Stimulated activated naive CD8-positive, alpha-beta T cell treated with anti-CD3 and anti-CD28 coated beads, Interleukin-15, Interleukin-2, amounts not matched to agents 100 U/mL and 50 U/mL, for 24 hours (primary cell): ENCODE results near the gene DOK6.

Source experiments
- ATAC-seq: fragments of 150-1000 bp; cut with Tn5 transposase; one replicate; pipeline ENCODE4 v1.10.0; 2021
- DNase-seq: peaks from one replicate; pipeline ENCODE4 v3.0.0; 2021

Gene DOK6

DNA sequence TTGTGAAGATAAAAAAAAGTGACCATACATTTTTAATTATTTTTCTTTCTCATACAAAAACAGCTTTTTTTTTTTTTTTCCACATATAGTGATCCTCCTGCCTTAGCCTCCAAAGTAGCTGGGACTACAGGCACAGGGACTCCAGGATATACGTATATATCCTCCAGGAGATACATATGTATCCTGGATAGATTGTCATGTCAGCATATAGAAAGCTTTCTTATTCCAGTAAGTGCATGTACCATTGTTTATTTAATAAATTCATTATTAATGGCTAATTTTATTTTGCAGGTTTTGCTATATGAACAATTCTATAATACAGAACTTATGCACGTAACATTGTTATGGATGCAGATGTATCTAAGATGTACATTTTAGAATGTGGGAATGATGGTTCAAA is 138.7 kb downstream of the DOK6 start:
- no peak for ATAC-seq
- DNase-seq = no peak

DNA sequence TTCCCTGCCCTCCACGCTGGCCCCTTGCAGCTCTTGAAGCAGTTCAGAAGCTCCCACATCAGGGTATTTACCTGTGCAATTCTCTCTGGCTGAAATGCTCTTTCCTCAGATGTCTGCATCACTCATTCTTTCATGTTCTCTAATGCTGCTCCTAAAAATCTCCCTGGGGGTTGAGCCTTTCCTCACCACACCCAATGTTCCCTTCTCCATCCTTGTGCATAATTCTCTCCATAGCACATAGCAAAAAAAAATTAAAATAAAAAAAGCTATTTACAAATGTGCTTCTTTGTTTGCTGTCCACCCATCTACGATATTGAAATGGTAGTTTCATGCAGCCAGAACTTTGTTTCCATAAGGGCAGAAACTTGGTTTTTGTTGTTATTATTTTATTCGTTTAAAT is 155.5 kb downstream of the DOK6 start:
- no peak for ATAC-seq
- no peak for DNase-seq

DNA sequence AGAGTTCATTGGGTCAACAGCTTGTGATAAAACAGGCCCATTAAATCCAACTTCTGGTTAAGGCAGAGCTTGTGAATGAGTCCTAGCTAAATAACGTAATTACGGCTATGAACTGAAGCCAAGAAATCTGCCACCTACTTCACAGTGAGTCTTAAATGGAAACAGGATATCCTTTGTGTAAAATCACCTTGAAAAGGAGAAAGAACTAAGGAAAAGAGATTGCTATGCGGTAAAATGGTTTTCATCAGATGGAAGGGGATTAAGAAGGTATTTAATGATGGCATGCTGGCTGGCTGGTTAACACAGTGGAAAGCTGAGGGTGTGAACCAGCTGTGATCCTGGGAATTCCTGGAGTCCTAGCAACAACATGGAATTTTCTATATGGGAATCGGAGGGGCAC is 156.6 kb downstream of the DOK6 start:
- no peak for DNase-seq
- no peak for ATAC-seq

DNA sequence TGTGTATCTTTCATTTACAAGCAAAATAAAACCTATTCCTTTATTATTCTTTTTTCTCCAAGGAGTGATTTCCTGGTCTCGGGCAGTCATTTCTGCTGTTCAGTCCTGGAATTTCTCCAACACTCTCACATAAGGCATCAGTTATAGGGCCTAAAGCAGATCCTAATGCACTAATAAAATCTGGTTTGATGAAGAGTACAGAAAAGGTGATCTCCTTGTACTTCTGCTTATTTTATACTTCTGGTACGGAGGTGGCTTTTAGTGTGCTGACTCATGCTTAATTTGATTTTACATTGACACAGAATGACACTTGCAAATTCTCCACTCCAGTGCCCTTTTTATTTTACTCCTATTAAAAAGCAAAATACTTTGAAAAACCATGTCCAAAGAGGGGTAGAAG is 157.4 kb downstream of the DOK6 start:
- no peak for DNase-seq
- no peak for ATAC-seq

DNA sequence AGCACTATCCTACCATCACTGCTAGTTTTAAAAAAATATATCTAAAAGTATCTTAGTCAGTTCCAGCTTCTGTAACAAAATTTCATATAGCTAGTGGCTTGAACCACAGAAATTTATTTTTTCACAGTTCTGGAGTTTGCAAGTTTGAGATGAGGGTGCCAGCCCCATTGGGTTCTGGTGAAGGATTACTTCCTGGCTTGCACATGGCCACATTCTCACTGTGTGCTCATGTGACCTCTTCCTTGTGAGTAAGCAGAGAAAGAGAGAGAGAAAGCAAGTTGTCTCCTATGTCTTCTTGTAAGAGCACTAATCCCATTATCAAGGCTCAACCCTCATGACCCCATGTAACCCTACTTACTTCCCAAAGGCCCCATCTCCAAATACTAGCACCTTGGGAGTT is 158.9 kb downstream of the DOK6 start:
- ATAC-seq (no peak), DNase-seq (no peak)

DNA sequence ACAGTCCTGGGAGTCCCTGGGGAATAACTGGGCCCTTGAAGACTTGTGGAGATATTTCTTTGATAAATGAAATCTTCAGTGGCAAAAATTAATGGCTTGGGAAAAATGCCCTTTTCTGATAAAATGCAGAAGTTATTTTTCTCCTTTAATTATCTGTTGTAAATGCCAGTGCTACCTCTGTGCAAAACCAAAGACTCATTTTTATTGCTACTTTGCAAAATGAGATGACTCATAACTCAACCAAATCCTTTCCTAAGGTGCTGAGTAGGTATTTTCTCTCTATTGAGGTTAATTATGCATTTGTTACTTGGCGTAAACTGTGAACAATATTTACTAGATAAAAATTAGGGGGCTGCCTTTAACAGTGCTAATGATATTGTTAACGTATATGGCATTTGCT is 163.9 kb downstream of the DOK6 start:
- no peak for DNase-seq
- no peak for ATAC-seq

DNA sequence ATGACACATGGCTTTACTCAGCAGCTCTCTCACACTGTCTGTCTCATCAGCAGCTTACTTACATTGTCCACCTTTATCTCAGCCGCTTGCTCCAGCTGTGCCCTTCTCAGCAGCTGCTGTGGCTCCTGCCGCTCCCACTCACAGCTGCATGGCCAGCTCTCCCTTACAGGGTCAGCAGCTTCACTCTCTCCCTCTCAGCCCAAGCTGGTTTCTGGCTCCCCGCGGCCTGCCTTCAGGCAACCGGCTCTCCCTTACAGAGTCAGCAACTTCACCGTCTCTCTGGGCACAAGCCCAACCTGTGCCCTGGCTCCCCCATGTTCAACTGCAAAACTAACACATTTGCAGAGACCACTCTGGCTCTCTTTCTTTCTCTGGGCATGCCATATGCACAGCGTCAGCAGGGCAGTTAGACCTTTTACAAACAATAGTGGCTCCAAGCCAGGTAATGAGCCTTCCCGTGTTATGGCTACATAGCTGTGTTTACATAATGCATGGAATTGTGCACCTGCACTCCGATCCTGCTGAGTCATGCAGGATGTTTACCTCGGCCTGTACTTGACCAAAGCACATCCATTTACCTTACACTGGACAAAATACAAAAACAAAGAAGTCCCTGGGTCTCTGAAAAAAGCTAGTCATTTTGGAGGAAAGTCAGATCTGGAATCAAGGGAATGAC is 167.3 kb downstream of the DOK6 start:
- no peak for ATAC-seq
- no peak for DNase-seq

DNA sequence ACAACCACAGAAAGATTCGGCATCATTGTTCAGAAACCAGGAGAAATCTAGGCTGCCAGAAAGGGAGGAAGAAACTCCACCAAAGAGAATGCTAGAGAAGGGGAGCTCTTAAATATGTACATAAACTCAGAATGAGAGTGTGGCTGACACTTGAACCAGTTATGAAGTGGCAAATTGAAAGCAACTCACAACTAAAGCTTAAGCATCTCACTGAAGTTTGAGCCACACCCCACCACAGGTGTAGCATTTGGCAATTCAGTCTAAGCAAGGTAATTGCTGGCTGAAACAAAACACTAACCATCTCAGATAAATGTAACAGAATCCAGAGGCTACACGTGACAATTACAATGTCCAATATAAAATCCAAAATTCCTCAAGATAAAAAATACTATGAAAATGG is 168.4 kb downstream of the DOK6 start:
- no peak for DNase-seq
- no peak for ATAC-seq

DNA sequence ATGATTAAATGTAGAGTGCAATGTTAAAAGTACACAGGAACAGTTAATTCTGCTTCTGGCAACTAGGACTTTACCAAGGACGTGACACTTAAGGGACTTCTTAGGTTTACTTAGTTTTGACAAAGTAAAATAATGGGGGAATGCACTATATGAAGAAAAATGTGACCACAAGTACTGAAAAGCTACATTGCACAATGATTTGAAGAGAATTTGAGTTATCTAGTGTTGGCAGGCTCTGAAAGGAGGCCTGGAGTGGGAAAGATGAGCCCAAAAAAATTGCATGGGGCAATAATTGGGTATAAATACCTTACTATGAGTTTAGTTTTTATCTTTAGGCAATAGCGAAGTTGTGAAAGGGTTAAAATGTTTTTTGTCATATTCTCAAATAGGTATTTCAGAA is 173.7 kb downstream of the DOK6 start:
- ATAC-seq = no peak
- no peak for DNase-seq

DNA sequence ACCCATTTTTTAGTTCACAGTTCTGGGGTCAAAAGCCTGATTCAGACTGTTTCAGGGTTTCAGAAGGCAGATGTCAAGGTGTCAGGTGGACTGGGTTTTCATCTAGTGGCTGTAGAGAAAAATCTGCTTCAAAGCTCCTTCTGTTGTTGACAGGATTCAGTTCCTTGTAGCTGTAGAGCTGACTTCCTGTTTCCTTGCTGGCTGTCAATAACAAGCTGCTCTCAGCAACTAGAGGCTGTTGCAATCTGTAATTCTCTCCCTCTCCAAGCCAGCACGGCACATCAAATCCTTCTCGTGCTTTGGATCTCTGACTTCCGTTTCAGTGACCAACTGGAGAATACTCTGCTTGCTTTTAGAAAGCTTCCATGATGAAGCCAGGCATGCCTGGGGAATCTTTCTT is 179.4 kb downstream of the DOK6 start:
- ATAC-seq = no peak
- DNase-seq = no peak

DNA sequence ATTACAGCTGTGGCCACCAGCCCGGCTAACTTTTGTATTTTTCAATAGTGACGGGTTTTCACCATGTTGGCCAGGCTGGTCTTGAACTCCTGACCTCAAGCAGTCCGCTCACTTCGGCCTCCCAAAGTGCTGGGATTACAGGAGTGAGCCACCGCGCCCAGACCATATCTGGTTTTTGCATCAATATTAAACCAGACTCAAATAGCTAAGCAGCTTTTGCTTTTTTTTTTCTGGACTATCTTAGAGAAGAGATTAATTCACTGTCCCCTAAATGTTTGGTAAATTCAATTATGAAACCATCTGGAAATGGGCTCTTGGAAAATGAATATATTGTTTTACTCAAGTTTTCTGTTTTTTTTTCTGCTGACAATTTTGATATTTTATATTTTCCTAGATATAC is 183.7 kb downstream of the DOK6 start:
- ATAC-seq (no peak), DNase-seq (no peak)

DNA sequence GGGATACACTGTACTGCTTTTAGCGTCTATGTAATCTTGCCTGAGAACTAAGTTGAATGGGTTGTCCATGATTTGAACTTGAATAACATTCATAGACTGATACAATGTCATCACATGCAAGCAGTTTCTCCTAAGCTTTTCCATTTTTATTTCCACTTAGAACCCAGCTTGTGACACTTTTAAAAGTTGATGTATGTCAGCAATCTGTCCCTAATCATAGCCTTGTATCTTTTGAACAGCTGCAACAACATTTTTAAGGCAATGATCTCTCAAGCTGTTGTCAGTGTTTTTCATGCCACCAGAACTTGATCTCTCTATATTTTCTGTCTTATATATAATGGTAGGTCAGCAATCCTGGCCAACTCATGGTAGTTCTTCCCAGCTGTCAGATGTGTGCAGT is 185.0 kb downstream of the DOK6 start:
- DNase-seq = no peak
- no peak for ATAC-seq

DNA sequence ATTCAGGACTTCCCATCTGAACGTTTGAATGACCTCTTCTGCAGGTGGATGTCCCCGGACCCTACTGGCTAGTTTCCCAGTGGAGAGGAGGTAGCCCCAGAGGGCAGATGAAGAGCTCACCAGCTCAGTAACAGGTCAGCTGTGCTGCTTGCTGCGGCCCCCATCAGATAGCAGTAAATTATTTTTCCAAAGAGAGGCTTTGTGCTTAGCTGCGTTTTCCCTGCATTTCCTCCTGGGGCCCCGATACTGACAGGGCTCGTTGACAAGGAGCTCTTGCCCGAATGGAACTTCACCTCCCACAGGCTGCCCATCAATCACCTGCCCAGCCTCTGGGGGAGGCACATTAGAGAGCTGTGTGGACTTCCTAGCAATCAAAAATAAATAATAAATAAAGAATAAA is 185.8 kb downstream of the DOK6 start:
- DNase-seq = no peak
- ATAC-seq = no peak

DNA sequence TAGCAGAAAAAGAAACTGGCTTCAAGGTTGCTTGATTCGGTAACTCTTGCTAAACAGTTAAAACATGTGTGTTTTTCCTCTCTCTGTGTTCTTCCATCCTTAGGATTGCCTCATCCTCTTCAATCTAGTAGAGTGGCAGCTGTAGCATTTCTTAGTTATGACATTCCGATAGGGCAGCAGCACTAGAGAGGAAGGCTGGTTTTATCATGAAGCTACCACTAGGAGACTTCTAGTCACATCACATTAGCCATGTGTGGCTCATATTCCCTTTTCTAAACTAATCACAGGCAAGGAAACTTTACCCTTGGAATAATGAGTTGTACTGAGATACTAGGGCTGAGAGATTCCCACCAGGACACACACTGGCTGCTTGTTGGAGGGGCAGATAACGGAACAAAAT is 187.6 kb downstream of the DOK6 start:
- ATAC-seq (no peak), DNase-seq (no peak)

DNA sequence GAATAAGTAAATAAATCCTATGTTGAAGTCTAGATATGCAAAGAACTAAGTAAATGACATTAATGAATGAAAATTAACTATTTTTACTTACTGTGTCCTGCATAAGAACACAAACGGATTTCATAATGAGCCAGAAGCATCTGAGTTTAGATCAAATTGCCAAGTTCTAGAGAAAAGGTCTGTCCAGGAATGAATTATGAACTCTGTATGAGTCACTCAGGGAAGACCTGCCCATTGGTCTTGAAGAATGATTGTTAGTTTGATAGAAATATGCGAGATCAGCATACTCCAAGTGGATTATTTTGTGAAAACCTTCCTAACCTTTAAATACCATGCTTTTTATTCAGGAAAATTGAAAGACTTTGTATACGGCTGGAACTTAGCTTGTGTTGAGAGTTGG is 189.5 kb downstream of the DOK6 start:
- ATAC-seq (no peak), DNase-seq (no peak)

DNA sequence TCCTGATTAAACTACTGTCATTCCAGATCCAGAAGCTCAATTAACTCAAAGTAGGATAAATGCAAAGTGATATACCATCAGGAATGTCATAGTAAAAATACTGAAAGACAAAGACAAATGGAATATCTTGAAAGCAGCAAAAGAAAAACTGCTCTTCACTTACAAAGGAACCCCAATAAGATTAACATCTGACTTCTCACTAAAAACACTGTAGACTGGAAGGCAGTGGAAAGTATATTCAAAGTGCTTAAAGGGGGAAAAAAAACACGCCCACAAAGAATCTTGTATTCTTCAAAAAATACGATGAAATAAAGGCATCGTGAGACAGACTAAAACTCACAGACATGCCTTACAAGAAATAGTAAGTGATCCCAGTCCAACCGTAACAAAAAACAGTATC is 195.7 kb downstream of the DOK6 start:
- DNase-seq (no peak), ATAC-seq (no peak)

DNA sequence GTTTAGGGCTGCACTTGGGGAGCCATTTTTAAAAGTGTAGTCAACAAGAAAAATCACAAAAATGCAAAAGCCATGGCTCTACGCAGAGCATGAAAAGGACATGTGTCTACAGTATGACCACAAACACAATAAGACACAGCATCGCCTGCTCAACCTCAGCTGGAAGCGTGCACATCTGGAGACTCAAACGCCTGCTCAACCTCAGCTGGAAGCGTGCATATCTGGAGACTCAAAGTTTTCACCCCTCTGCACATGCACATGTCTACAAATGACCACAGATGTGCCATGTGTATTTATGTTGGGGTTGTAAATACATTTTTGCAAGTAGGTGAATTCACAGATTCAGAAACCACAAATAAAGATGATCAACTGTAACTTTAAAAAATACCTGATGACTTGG is 196.9 kb downstream of the DOK6 start:
- ATAC-seq (no peak), DNase-seq (no peak)

DNA sequence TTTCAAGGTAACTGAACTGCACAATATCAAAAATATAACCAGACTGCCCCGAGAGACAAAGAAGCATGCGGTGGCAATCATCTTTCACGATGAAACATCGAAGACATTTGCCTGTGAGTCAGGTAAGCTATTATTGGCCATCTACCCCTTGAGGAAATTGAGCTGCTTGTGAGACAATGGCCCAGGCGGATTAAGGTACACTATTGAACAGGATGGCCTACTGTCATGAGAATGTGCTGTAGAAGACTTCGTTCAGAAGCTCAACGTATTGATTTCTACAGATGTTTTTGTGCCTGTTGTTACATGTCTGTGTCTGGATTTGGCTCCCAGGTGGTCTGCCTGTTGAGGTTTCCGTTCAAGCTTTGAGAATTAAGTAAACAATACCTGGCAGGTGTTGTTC is 198.7 kb downstream of the DOK6 start:
- DNase-seq = no peak
- ATAC-seq = no peak

DNA sequence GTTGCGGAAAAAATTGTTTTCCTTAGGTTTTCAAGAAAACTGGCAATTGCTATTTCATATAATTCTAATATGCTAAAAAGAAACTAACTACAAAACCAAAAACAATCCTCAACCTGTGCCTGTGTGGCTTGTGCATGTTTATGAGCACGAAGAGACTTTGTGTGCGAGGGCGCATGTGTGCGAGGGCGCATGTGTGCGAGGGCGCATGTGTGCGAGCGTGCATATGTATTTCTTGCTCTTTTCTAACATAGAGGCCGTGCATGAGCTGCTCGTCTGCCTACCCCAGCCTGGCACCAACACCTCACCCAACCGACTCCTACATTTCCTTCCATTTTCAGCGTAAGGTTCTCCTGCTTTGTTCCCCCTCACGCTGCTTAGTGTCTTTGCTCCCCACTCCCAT is 211.6 kb downstream of the DOK6 start:
- no peak for ATAC-seq
- DNase-seq = no peak

DNA sequence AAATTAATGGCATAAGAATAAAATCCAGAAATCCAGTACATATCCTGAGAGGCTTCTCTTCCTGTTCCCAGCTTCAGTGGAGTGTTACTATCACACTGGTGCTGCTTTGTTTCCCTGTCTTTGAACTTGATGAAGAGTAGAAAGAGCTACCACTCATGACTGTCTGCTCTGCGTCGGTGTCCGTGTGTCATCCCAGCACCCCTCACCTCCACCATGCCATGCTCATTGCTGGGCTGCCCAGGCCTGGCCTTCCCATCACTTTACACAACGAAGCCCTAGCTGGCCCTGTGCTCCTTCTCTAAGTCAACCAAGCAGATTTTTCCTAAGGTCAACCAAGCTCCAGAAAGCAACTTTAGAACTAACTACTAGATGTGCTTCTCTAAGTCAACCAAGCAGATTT is 215.4 kb downstream of the DOK6 start:
- DNase-seq (no peak), ATAC-seq (no peak)

DNA sequence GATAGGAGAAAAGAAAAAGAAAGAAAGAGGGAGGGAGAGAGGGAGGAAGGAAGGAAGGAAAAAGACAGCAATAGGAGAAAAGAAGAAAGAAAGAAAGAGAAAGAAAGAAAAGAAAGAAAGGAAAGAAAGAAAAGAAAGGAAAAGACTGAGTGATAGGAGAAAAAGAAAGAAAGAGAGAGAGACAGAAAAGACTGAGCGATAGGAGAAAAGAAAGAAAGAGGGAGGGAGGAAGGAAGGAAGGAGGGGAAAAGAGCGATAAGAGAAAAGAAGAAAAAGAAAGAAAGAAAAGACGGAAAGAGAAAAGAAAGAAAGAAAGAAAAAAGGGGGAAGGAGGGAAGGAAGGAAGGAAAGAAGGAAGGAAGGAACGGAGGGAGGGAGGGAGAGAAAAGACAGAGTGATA is 216.7 kb downstream of the DOK6 start:
- DNase-seq = no peak
- no peak for ATAC-seq

DNA sequence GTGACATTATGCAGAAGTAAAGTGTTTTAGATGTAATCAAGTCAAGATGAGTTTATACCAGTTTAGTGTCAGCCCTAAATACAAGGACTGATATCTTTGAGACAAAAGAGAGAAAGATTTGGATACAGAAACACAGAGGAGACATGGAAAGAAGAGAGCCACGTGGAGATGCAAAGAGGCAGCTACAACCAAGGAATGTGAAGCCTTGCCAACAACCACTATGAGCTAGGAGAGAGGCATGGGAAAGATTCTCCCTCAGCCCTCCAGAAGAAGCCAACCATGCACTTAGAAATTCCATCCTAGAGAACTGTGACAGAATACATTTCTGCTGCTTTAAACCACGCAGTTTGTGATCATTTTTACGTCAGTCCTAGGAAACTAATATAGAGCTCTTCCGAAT is 217.2 kb downstream of the DOK6 start:
- DNase-seq = no peak
- ATAC-seq = no peak

DNA sequence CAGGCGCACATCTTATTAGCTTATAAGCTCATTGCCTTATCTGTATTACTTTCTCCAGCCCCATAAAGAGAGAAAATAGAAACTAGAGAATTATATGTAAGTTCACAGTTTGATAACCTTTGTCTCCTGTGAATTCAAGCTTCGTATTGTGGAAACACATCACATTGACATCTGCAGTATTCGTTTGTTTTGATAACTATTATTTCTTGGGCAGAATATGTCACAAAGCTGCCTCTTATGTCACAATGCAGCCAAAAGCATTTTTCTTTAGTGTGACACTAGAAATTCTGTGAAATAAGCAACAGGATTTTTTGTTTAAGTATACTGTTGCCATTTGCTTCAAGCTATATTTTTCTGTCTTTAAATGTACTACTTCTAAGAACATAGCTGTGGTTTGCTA is 221.5 kb downstream of the DOK6 start:
- ATAC-seq = no peak
- no peak for DNase-seq

DNA sequence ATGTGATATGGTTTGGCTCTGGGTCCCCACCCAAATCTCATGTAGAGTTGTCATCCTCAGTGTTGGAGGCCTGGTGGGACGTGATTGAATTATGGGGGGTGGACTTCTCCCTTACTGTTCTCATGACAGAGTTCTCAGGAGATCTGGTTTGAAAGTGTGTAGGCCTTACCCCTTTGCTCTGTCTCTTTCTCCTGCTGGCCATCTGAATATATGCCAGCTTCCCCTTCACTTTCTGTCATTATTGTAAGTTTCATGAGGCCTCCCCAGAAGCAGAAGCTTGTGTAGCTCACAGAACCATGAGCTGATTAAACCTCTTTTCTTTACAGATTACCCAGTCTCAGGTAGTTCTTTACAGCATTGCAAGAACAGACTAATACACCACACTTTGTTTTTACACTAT is 222.3 kb downstream of the DOK6 start:
- ATAC-seq (no peak), DNase-seq (no peak)

DNA sequence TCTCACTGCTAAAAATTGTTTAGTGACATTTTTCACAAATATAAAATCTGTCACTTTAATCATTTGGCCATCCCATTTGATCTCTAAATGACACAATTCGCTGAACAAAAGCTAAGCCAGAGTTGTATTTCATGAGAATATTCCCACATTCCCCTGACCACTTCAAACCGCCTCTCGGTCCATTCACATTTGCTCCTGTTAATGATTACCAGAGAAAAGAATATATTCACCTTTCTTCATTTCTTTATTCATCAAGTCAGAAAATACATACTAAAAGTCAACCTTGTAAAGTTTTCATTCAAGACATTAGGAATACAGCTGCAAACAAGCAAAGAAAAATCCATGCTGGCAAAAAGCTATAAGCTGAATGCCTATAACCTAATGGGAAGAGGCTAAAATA is 225.5 kb downstream of the DOK6 start:
- DNase-seq = no peak
- no peak for ATAC-seq
